ENCODE data around the gene FAH. TPM values are rescaled to one million over a fixed set of nuclear protein-coding genes. Genes with fewer than 3 reads are reported as not detected.

The FAH gene
- total RNA-seq, 1 donor from 2014 or later, result 23.4 TPM

DNA sequence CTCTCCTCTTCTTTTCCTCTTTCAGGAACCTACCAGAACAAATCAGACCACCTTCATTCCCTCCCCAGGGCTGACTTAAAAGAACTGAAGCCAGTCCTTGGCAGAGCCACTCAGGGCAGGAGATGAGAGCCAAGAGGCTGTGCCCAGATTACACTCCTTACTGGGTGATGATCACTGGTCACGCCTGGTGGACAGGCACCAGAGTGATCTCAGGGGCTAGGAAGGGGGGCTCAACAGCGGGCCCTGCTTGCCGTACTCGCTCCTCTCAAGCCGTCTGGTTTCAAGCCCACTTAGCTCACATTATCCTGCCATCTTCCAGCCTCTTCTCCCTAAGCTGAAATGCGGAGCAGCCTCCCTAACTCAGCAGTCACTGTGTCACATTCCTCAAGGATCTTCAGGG, 1.7 kb upstream of the FAH start:
- peak overlapping the region; percentile 73 to 83 for H3K27ac ChIP-seq
- intact Hi-C loops (cut with DNase I), result loop anchor here (5.0 to 10.0 kb wide), 2 partner anchors 254 to 854 kb away; partner anchors contain the start of genes MTHFS and TLNRD1
- H3K4me3 ChIP-seq, result no peak overlapping the region
- no peaks in the 10 kb centered on the region for H3K9me3 ChIP-seq
- H3K36me3 ChIP-seq, result no peaks in the 10 kb centered on the region
- TF ChIP-seq, protein P1, sequence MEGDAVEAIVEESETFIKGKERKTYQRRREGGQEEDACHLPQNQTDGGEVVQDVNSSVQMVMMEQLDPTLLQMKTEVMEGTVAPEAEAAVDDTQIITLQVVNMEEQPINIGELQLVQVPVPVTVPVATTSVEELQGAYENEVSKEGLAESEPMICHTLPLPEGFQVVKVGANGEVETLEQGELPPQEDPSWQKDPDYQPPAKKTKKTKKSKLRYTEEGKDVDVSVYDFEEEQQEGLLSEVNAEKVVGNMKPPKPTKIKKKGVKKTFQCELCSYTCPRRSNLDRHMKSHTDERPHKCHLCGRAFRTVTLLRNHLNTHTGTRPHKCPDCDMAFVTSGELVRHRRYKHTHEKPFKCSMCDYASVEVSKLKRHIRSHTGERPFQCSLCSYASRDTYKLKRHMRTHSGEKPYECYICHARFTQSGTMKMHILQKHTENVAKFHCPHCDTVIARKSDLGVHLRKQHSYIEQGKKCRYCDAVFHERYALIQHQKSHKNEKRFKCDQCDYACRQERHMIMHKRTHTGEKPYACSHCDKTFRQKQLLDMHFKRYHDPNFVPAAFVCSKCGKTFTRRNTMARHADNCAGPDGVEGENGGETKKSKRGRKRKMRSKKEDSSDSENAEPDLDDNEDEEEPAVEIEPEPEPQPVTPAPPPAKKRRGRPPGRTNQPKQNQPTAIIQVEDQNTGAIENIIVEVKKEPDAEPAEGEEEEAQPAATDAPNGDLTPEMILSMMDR (IDR thresholded peaks at IDR 0.05), result no peak
- H3K4me1 ChIP-seq, result peaks cover 4 to 13% of the 10 kb centered on the region in 2 donors
- no peak for DNase-seq (ENCODE audit: low spot score in 2 of 2)
- H3K27me3 ChIP-seq, result no peaks in the 10 kb centered on the region

DNA sequence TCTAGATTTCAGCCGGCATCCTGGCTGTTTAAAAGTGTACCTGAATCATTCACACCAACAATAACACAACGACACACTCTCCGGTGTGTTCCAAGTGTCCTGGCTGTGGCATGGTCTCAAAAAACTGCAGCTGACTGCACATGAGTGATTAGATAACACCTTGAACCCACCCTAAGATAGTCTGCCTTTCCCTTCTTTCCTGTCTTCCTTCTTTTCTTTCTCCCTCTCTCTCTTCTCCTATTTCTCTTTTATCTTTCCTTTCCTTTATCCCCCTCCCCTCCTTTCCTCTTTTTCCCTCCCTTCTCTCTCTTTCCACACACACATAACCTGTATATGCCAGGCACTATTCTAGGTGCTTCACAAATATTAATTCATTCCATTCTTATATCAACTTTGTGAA, 1.2 kb upstream of the FAH start:
- H3K4me3 ChIP-seq, result peak overlapping the region in 1 of 2 donors; percentile 84
- no peaks in the 10 kb centered on the region for H3K27me3 ChIP-seq
- intact Hi-C loops (cut with DNase I), result loop anchor here (5.0 to 10.0 kb wide), 2 partner anchors 254 to 853 kb away; partner anchors contain the start of genes MTHFS and TLNRD1
- H3K27ac ChIP-seq, result peak overlapping the region; percentile 73 to 83
- no peak for DNase-seq (ENCODE audit: low spot score in 2 of 2)
- no peaks in the 10 kb centered on the region for H3K9me3 ChIP-seq
- peaks cover 4 to 13% of the 10 kb centered on the region in 2 donors for H3K4me1 ChIP-seq
- no peaks in the 10 kb centered on the region for H3K36me3 ChIP-seq
- TF ChIP-seq, protein P1 (IDR thresholded peaks at IDR 0.05), result no peak

DNA sequence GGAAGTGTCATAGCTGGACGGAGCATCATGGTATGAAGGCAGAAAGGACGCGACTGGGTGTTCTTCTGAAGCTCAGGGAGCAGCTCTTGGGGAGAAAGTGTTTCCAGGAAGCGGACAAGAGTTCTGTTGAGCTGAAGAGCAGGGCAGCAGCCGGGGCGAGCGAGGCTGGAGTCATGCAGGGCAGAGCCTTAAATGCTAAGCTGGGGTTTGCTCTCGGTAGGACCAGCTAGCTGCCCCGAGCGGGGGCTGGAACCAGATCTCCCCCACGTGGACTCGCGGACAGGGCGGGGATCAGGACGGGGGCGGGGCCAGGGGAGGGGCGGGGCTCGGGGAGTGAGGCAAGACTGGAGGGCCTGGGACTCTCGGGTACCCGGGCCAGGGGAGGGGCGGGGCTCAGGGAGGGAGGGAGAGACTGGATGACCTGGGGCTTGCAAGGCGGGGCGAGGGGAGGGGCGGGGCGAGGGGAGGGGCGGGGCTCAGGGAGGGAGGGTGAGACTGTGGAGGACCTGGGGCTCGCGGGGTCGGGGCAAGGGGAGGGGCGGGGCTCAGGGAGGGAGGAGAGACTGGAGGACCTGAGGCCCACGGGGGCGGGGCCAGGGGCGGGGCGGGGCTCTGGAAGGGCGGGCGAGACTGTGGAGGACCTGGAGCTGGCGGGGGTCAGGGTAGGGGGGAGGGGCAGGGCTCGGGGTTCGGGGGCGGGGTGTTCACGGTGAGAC, 461 bp upstream of the FAH start:
- Histone ChIP-seq H3K27ac (peak overlapping the region; percentile 83 to 85), H3K36me3 (no peaks in the 10 kb centered on the region), H3K4me3 (peak overlapping the region; percentile 71 to 84), H3K27me3 (no peaks in the 10 kb centered on the region), H3K9me3 (no peaks in the 10 kb centered on the region), H3K4me1 (peaks cover 4 to 15% of the 10 kb centered on the region in 2 donors)
- peak; percentile 97 to 98 for DNase-seq (ENCODE audit: low spot score in 2 of 2)
- TF ChIP-seq, protein P1 (IDR thresholded peaks at IDR 0.05), result no peak
- intact Hi-C loops (cut with DNase I), result loop anchor here (1.0 to 10.0 kb wide), 6 partner anchors 21 to 852 kb away; partner anchors contain the start of genes MTHFS, TLNRD1 and ZFAND6

DNA sequence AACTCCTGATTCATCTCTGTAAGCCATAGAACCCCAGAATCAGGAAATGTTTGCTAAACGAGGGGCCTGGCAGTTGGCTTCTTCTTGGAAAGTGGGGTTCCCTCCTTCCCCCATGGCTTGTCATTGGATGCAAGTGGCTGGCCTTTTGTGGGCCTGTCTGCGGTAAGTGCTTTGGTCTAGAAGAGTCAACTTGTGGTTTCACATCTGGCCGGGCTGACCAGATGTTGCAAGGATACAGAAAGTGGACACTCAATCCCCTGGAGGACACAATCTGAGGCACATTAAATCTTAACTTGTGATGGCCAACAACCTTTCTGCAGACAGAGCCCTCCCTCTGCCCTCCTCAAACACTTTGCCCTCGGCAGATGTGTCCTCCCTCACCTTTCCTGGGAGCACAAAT, 1.1 kb downstream of the FAH start:
- intact Hi-C loops (cut with DNase I), result loop anchor here (2.0 to 10.0 kb wide), 3 partner anchors 229 to 851 kb away; partner anchors contain the start of genes MTHFS and TLNRD1
- no peaks in the 10 kb centered on the region for H3K27me3 ChIP-seq
- no peaks in the 10 kb centered on the region for H3K9me3 ChIP-seq
- TF ChIP-seq, protein P1 (IDR thresholded peaks at IDR 0.05), result no peak
- no peak for DNase-seq (ENCODE audit: low spot score in 2 of 2)
- H3K36me3 ChIP-seq, result peaks cover 8 to 10% of the 10 kb centered on the region in 2 donors
- peak overlapping the region; percentile 83 to 85 for H3K27ac ChIP-seq
- H3K4me3 ChIP-seq, result peak overlapping the region; percentile 71 to 84
- H3K4me1 ChIP-seq, result peaks cover 4 to 15% of the 10 kb centered on the region in 2 donors

DNA sequence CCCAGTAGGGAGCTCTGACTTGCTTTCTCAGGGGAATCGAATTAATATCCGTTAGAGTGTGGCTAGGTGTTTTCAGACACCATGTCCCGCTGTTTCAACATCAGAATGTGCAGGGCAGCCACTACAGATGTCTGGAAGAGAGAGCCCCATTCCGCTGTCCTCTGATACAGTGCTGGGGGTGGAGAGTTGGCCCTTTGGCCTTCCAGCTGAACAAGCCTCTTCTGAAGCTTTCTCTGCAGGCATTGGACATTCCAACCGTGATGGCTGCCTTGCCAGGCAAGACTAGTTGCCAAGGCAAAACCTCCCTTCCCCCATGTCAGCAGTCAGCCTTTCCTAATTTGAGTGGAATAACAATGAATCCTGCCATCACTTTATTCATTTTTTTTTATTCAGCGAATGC, 1.5 kb downstream of the FAH start:
- peaks cover 4 to 15% of the 10 kb centered on the region in 2 donors for H3K4me1 ChIP-seq
- no peak overlapping the region for H3K4me3 ChIP-seq
- peaks cover 8 to 13% of the 10 kb centered on the region in 2 donors for H3K36me3 ChIP-seq
- intact Hi-C loops (cut with DNase I), result loop anchor here (5.0 to 10.0 kb wide), 2 partner anchors 257 to 850 kb away; partner anchors contain the start of genes MTHFS and TLNRD1
- DNase-seq (ENCODE audit: low spot score in 2 of 2), result no peak
- no peaks in the 10 kb centered on the region for H3K9me3 ChIP-seq
- TF ChIP-seq, protein P1 (IDR thresholded peaks at IDR 0.05), result no peak
- H3K27ac ChIP-seq, result no peak overlapping the region
- H3K27me3 ChIP-seq, result no peaks in the 10 kb centered on the region
